Keratinocyte (primary cell): ENCODE measurements around the gene TM2D3. TPM values are rescaled to one million over a fixed set of nuclear protein-coding genes. Genes with fewer than 3 reads are reported as not detected.

Source experiments
- DNase-seq: peaks from one replicate; pipeline ENCODE4 v3.0.0-alpha.2; 2011; ENCODE audit warnings: low read depth, missing footprints, low spot score
- FAIRE-seq: peaks from 2 replicates; lab custom pipeline; 2011; peaks lifted over from hg19 to GRCh38; lab: Jason Lieb, UNC
- H2AFZ ChIP-seq: 2 replicates; pipeline ENCODE4 v1.6.0; 2012; ENCODE audit warnings: low read length, control low read depth, inconsistent platforms; ENCODE audit not compliant: control insufficient read depth
- H3K27ac ChIP-seq: 2 replicates; pipeline ENCODE4 v1.5.1; 2011; ENCODE audit warnings: low read length; ENCODE audit not compliant: control insufficient read depth, insufficient read depth
- H3K27me3 ChIP-seq: 3 replicates; pipeline ENCODE4 v1.6.0; 2011; ENCODE audit warnings: low read length; ENCODE audit not compliant: control insufficient read depth, insufficient read depth; ENCODE audit errors: extremely low read depth
- H3K36me3 ChIP-seq, 2 experiments: 2 replicates in 1 of 2; 3 replicates in 1 of 2; pipeline ENCODE4 v1.5.1; 2011; ENCODE audit warnings: low read length in 2 of 2, mild to moderate bottlenecking in 1 of 2; ENCODE audit not compliant: control insufficient read depth in 2 of 2, insufficient read depth in 2 of 2; ENCODE audit errors: extremely low read depth in 1 of 2
- H3K4me1 ChIP-seq: 3 replicates; pipeline ENCODE4 v1.5.1; 2011; ENCODE audit warnings: low read length; ENCODE audit not compliant: control insufficient read depth, insufficient read depth; ENCODE audit errors: extremely low read depth
- H3K4me2 ChIP-seq: 3 replicates; pipeline ENCODE4 v1.6.0; 2011; ENCODE audit warnings: low read depth, low read length; ENCODE audit not compliant: control insufficient read depth, insufficient read depth; ENCODE audit errors: extremely low read depth
- H3K4me3 ChIP-seq, 3 experiments: fragments of 200-600 bp in 1 of 3; sonication (generic) in 1 of 3; 2 replicates in 2 of 3; 3 replicates in 1 of 3; pipeline ENCODE4 v1.5.1; 2011 to 2016; ENCODE audit warnings: low read length in 3 of 3, mild to moderate bottlenecking in 3 of 3, control low read depth in 2 of 3, inconsistent platforms in 1 of 3, low read depth in 1 of 3, mixed read lengths in 1 of 3, mixed run types in 1 of 3, moderate library complexity in 1 of 3; ENCODE audit not compliant: control insufficient read depth in 2 of 3, insufficient read depth in 2 of 3; ENCODE audit errors: extremely low read depth in 1 of 3
- H3K79me2 ChIP-seq: 2 replicates; pipeline ENCODE4 v1.6.0; 2012; ENCODE audit warnings: low read length; ENCODE audit not compliant: control insufficient read depth, insufficient read depth
- H3K9ac ChIP-seq: 3 replicates; pipeline ENCODE4 v1.6.0; 2011; ENCODE audit warnings: low read length; ENCODE audit not compliant: control insufficient read depth, insufficient read depth; ENCODE audit errors: extremely low read depth
- H3K9me1 ChIP-seq: 3 replicates; pipeline ENCODE4 v1.6.0; 2011; ENCODE audit warnings: low read length; ENCODE audit not compliant: control insufficient read depth, insufficient read depth; ENCODE audit errors: extremely low read depth
- H3K9me3 ChIP-seq: 2 replicates; pipeline ENCODE4 v1.5.1; 2012; ENCODE audit warnings: low read depth, low read length; ENCODE audit not compliant: control insufficient read depth
- H4K20me1 ChIP-seq: 3 replicates; pipeline ENCODE4 v1.6.0; 2011; ENCODE audit warnings: low read length; ENCODE audit not compliant: control insufficient read depth, insufficient read depth; ENCODE audit errors: extremely low read depth
- CTCF ChIP-seq, 3 experiments: IDR thresholded peaks in 1 of 3; conservative IDR thresholded peaks in 1 of 3; optimal IDR thresholded peaks in 1 of 3; 2 replicates in 2 of 3; 3 replicates in 1 of 3; pipeline versions ENCODE3 to v1.5.1; 2011; ENCODE audit warnings: low read length in 3 of 3, mild to moderate bottlenecking in 3 of 3, moderate library complexity in 2 of 3, control low read depth in 1 of 3, inconsistent platforms in 1 of 3; ENCODE audit not compliant: insufficient read depth in 2 of 3; ENCODE audit errors: extremely low read depth in 1 of 3
- EZH2 ChIP-seq: IDR thresholded peaks from one replicate; pipeline ENCODE4 v1.6.1; 2012; ENCODE audit warnings: inconsistent platforms, mild to moderate bottlenecking, low read length, moderate library complexity
- dilution Hi-C: fragments of 300-500 bp; cut with MboI; formaldehyde crosslinking; loops from one replicate; pipeline ENCODE4 v1.7.0; 2020; ENCODE audit warnings: low sequenced_read_pairs; ENCODE audit not compliant: extremely low pct_ligation_motif_present
- polyA plus RNA-seq, 5 experiments: library from polyadenylated mRNA; depleted of rRNA in 3 of 5; stranded (reverse) in 3 of 5; stranded (forward) in 1 of 5; unstranded in 1 of 5; fragments of >200 nt; gene quantifications; 1 replicate in 1 of 5; 2 replicates in 3 of 5; 3 replicates in 1 of 5; pipeline versions ENCODE4 v1.2.1 to v1.2.3, GENCODE V29; 2011 to 2012; ENCODE audit warnings: missing spikeins in 2 of 5, low read depth in 1 of 5, low replicate concordance in 1 of 5

TM2D3 gene
- polyA plus RNA-seq, 1 donor (not counting 4 experiments of a cell fraction or from before 2014, with no cell fraction given), result 56.7 TPM

GRCh38 chr15:101602801-101603200, 49.4 kb downstream of the TM2D3 start:
- H3K9me3 ChIP-seq, result no peaks in the 10 kb centered on the region
- H4K20me1 ChIP-seq, result no peaks in the 10 kb centered on the region
- H3K27me3 ChIP-seq, result peaks cover 23% of the 10 kb centered on the region
- no peak for FAIRE-seq
- DNase-seq, result no peak
- dilution Hi-C loops, result no loop called here
- no peak overlapping the region for H2AFZ ChIP-seq
- H3K4me1 ChIP-seq, result no peaks in the 10 kb centered on the region
- no peak overlapping the region for H3K9ac ChIP-seq
- H3K27ac ChIP-seq, result no peak overlapping the region
- no peaks in the 10 kb centered on the region for H3K79me2 ChIP-seq
- no peaks in the 10 kb centered on the region for H3K9me1 ChIP-seq
- H3K4me3 ChIP-seq, result no peak overlapping the region
- no peak overlapping the region for H3K4me2 ChIP-seq
- H3K36me3 ChIP-seq, result no peaks in the 10 kb centered on the region
- TF ChIP-seq CTCF (optimal IDR thresholded peaks at IDR 0.05 in 1 of 3, IDR thresholded peaks at IDR 0.05 in 1 of 3, conservative IDR thresholded peaks at IDR 0.05 in 1 of 3; ENCODE audit: extremely low read depth in 1 of 3, insufficient read depth in 2 of 3, low read length in 3 of 3) (no peak), EZH2 (no peak)

GRCh38 chr15:101600035-101600434, 52.1 kb downstream of the TM2D3 start:
- Histone ChIP-seq H3K4me2 (no peak overlapping the region), H2AFZ (no peak overlapping the region), H3K9me1 (no peaks in the 10 kb centered on the region), H3K4me1 (no peaks in the 10 kb centered on the region), H3K9ac (no peak overlapping the region), H3K36me3 (no peaks in the 10 kb centered on the region), H3K27me3 (peaks cover 27% of the 10 kb centered on the region), H3K79me2 (no peaks in the 10 kb centered on the region), H4K20me1 (no peaks in the 10 kb centered on the region), H3K4me3 (no peak overlapping the region), H3K9me3 (no peaks in the 10 kb centered on the region), H3K27ac (no peak overlapping the region)
- no peak for FAIRE-seq
- dilution Hi-C loops, result no loop called here
- no peak for DNase-seq
- TF ChIP-seq CTCF (optimal IDR thresholded peaks at IDR 0.05 in 1 of 3, IDR thresholded peaks at IDR 0.05 in 1 of 3, conservative IDR thresholded peaks at IDR 0.05 in 1 of 3; ENCODE audit: extremely low read depth in 1 of 3, insufficient read depth in 2 of 3, low read length in 3 of 3) (no peak), EZH2 (no peak)
